GM21515 (cell line): ENCODE data around the gene FGF18.
A peak's percentile ranks its signal among the peaks of the same experiment; 100 is the strongest.
"Not testable (repeated sequence)": the region's sequence is repeated elsewhere in the genome, so short reads cannot be mapped to it uniquely, and the experiment has no call there.

Source experiments
- ATAC-seq: cut with Tn5 transposase; IDR thresholded peaks from one replicate; pipeline ENCODE4 v1.9.1; 2021; ENCODE audit not compliant: unreplicated experiment

FGF18 gene

GRCh38 chr5:171418982-171419687 is at the start of gene FGF18:
FGF18 (plus strand) TSS chr5:171419647; CDS start chr5:171420200, 553 bp downstream.
- peak; percentile 40 for ATAC-seq

- no peak for ATAC-seq
Measured at GRCh38 chr5:171369898-171370297, 49.5 kb upstream of the FGF18 start.

GRCh38 chr5:171370881-171371280 is 48.6 kb upstream of the FGF18 start:
- not testable (repeated sequence) for ATAC-seq

GRCh38 chr5:171371326-171371725 is 48.1 kb upstream of the FGF18 start:
- no peak for ATAC-seq

GRCh38 chr5:171379961-171380360 is 39.5 kb upstream of the FGF18 start:
- ATAC-seq = no peak

GRCh38 chr5:171384416-171384815 is 35.0 kb upstream of the FGF18 start:
- not testable (repeated sequence) for ATAC-seq

- not testable (repeated sequence) for ATAC-seq
Measured at GRCh38 chr5:171384999-171385398, 34.4 kb upstream of the FGF18 start.

GRCh38 chr5:171386006-171386671 is 33.3 kb upstream of the FGF18 start:
- no peak for ATAC-seq

- no peak for ATAC-seq
Measured at GRCh38 chr5:171386861-171387344, 32.5 kb upstream of the FGF18 start.

- peak; percentile 83 for ATAC-seq
Measured at GRCh38 chr5:171387345-171387969, 32.0 kb upstream of the FGF18 start, which contains the start of gene NPM1. NPM1 (plus strand) TSS chr5:171387849; CDS start chr5:171387949, 100 bp downstream.

- peak; percentile 35 for ATAC-seq
Measured at GRCh38 chr5:171387970-171388815, 31.3 kb upstream of the FGF18 start.

- ATAC-seq = no peak
Measured at GRCh38 chr5:171388816-171389168, 30.7 kb upstream of the FGF18 start.

GRCh38 chr5:171390883-171391677 is 28.4 kb upstream of the FGF18 start:
- no peak for ATAC-seq

- no peak for ATAC-seq
Measured at GRCh38 chr5:171391996-171392577, 27.4 kb upstream of the FGF18 start.

GRCh38 chr5:171392585-171393159 is 26.8 kb upstream of the FGF18 start:
- ATAC-seq = no peak

GRCh38 chr5:171395042-171395441 is 24.4 kb upstream of the FGF18 start:
- no peak for ATAC-seq

GRCh38 chr5:171396583-171396982 is 22.9 kb upstream of the FGF18 start:
- not testable (repeated sequence) for ATAC-seq

GRCh38 chr5:171397190-171397589 is 22.3 kb upstream of the FGF18 start:
- ATAC-seq = no peak

- no peak for ATAC-seq
Measured at GRCh38 chr5:171397599-171397998, 21.8 kb upstream of the FGF18 start.
